Karpas-422 (cell line): ENCODE measurements around the gene DNAJB7. TPM values are rescaled to one million over a fixed set of nuclear protein-coding genes. Genes with fewer than 3 reads are reported as not detected.
A peak's percentile ranks its signal among the peaks of the same experiment; 100 is the strongest.
"Not testable (repeated sequence)": the region's sequence is repeated elsewhere in the genome, so short reads cannot be mapped to it uniquely, and the experiment has no call there.

ENCODE experiments used
- DNase-seq: peaks from one replicate; pipeline ENCODE4 v3.0.0-alpha.2; 2015
- H2AFZ ChIP-seq: fragments of 200-600 bp; sonication (generic); 2 replicates; pipeline ENCODE4 v1.6.1; 2014; ENCODE audit warnings: antibody characterized with exemption, low read length, mixed read lengths
- H3K27ac ChIP-seq: fragments of 200-600 bp; sonication (generic); 2 replicates; pipeline ENCODE4 v1.5.1; 2014; ENCODE audit warnings: mild to moderate bottlenecking, low read length, moderate library complexity
- H3K27me3 ChIP-seq: fragments of 200-600 bp; sonication (generic); 2 replicates; pipeline ENCODE4 v1.6.1; 2014; ENCODE audit warnings: low read length, mixed read lengths
- H3K36me3 ChIP-seq: fragments of 200-600 bp; sonication (generic); 2 replicates; pipeline ENCODE4 v1.6.1; 2014; ENCODE audit warnings: low read length, mixed read lengths; ENCODE audit not compliant: insufficient read depth
- H3K4me1 ChIP-seq: fragments of 200-600 bp; sonication (generic); 2 replicates; pipeline ENCODE4 v1.6.1; 2014; ENCODE audit warnings: mild to moderate bottlenecking, low read length, mixed read lengths
- H3K4me2 ChIP-seq: fragments of 200-600 bp; sonication (generic); 2 replicates; pipeline ENCODE4 v1.6.1; 2014; ENCODE audit warnings: low read length, low read depth, mild to moderate bottlenecking; ENCODE audit not compliant: poor library complexity, severe bottlenecking
- H3K4me3 ChIP-seq: fragments of 200-600 bp; sonication (generic); 2 replicates; pipeline ENCODE4 v1.5.1; 2014; ENCODE audit warnings: mild to moderate bottlenecking, antibody characterized with exemption, low read length, mixed read lengths
- H3K79me2 ChIP-seq: fragments of 200-600 bp; sonication (generic); 2 replicates; pipeline ENCODE4 v1.6.1; 2014; ENCODE audit warnings: mild to moderate bottlenecking, low read length, mixed read lengths
- H3K9ac ChIP-seq: fragments of 200-600 bp; sonication (generic); 2 replicates; pipeline ENCODE4 v1.6.0; 2014; ENCODE audit warnings: low read length
- H3K9me2 ChIP-seq: fragments of 200-600 bp; sonication (generic), shearing (Covaris generic); replicated peaks from 2 replicates; pipeline ENCODE4 v1.6.0; 2014; ENCODE audit warnings: mild to moderate bottlenecking, low read length, moderate library complexity; ENCODE audit not compliant: insufficient read depth
- H3K9me3 ChIP-seq: fragments of 300-700, 200-600 bp; sonication (generic); 2 replicates; pipeline ENCODE4 v1.6.1; 2014; ENCODE audit warnings: low read length, mixed read lengths
- H4K20me1 ChIP-seq: fragments of 200-600 bp; sonication (generic); 2 replicates; pipeline ENCODE4 v1.6.1; 2014; ENCODE audit warnings: mild to moderate bottlenecking, antibody characterized with exemption, low read length, low read depth; ENCODE audit not compliant: insufficient read depth
- total RNA-seq: library from RNA; depleted of rRNA; stranded (reverse); fragments of >200 nt; shearing (Covaris generic); gene quantifications from 2 replicates; pipeline ENCODE4 v1.2.3, GENCODE V29; 2014; ENCODE audit warnings: low replicate concordance

The DNAJB7 gene
- total RNA-seq, 1 experiment from 2014 or later: not detected

DNA sequence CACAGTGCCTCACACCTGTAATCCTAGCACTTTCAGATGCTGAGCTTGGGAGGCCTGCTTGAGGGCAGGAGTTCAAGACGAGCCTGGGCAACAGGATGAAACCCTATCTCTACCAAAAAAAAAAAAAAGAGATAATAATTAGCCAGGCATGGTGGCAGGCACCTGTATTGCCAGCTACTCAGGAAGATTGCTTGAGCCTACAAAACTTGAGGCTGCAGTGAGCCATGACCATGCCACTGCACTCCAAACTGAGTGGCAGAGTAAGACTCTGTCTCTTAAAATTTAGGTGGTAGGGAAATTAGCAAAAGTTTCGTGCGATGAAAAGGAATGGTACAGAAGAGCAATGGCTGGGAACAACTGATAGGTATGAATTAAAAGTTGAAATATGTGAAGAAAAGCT, 23.4 kb downstream of the DNAJB7 start:
- Histone ChIP-seq H3K4me1 (peaks cover 7% of the 10 kb centered on the region; the same call in 1 of the 2 replicates), H2AFZ (no peak overlapping the region), H3K27ac (no peak overlapping the region), H3K79me2 (peaks cover 85% of the 10 kb centered on the region), H3K9me2 (no peaks in the 10 kb centered on the region), H3K9ac (no peak overlapping the region), H3K9me3 (no peaks in the 10 kb centered on the region), H3K27me3 (no peaks in the 10 kb centered on the region), H3K4me2 (no peak overlapping the region), H3K36me3 (peaks cover 70% of the 10 kb centered on the region; the same call in 1 of the 2 replicates), H4K20me1 (0 out of 2 replicates have a peak, but pooled peaks cover 2% of the 10 kb centered on the region), H3K4me3 (no peak overlapping the region)
- DNase-seq: no peak

DNA sequence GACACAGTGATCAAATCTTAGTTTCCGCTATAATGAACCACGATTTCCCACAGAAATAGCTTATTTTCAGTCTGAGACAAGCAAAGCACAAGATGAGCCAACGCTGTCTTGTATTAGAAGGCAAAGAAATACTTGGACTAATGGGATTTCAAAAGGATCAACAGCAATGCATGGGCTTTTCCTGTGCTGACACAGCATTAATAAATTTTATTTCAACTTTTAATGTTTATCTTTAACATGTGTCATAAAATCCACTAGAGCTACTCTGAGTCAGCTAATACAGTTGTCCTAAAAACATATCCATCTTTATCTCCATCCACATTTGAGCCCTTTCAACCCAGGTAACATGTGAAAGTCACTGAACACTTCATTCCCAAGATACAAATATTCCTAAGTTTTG, 27.3 kb downstream of the DNAJB7 start:
- peaks cover 60% of the 10 kb centered on the region for H3K79me2 ChIP-seq
- no peak overlapping the region for H3K4me2 ChIP-seq
- peaks cover 59% of the 10 kb centered on the region; the same call in 1 of the 2 replicates for H3K36me3 ChIP-seq
- H3K27ac ChIP-seq: no peak overlapping the region
- H3K9ac ChIP-seq: no peak overlapping the region
- no peak for DNase-seq
- no peak overlapping the region for H3K4me3 ChIP-seq
- peaks cover 7% of the 10 kb centered on the region; the same call in 1 of the 2 replicates for H3K4me1 ChIP-seq
- H2AFZ ChIP-seq: no peak overlapping the region
- 0 out of 2 replicates have a peak, but pooled peaks cover 2% of the 10 kb centered on the region for H4K20me1 ChIP-seq
- no peaks in the 10 kb centered on the region for H3K9me2 ChIP-seq
- H3K9me3 ChIP-seq: no peaks in the 10 kb centered on the region
- H3K27me3 ChIP-seq: no peaks in the 10 kb centered on the region

DNA sequence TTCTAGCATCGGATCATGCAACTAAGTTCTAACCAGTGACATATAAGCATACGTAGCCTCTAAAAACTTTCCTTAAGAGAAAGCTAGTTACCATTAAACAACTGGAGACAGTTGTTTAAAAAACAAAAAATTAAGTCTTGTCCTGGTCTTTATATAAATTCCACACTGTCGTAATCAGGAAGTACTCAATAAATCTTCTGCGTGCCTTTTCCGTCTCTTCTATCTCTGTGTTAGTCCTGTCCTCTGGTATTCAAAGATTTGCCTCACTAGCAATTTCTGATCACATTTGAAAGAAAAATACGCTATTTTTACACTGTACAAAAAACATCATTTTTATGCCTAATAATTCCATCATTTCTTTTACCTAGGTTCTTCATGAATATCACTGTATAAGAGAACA, 32.8 kb downstream of the DNAJB7 start:
- no peak overlapping the region for H3K4me2 ChIP-seq
- no peaks in the 10 kb centered on the region for H4K20me1 ChIP-seq
- H3K27ac ChIP-seq: no peak overlapping the region
- no peak overlapping the region for H3K4me3 ChIP-seq
- no peaks in the 10 kb centered on the region for H3K9me3 ChIP-seq
- H3K9ac ChIP-seq: no peak overlapping the region
- DNase-seq: no peak
- H3K79me2 ChIP-seq: peaks cover 19% of the 10 kb centered on the region
- no peak overlapping the region for H2AFZ ChIP-seq
- no peaks in the 10 kb centered on the region for H3K27me3 ChIP-seq
- no peaks in the 10 kb centered on the region for H3K9me2 ChIP-seq
- H3K4me1 ChIP-seq: no peaks in the 10 kb centered on the region
- peaks cover 45% of the 10 kb centered on the region; the same call in 1 of the 2 replicates for H3K36me3 ChIP-seq

DNA sequence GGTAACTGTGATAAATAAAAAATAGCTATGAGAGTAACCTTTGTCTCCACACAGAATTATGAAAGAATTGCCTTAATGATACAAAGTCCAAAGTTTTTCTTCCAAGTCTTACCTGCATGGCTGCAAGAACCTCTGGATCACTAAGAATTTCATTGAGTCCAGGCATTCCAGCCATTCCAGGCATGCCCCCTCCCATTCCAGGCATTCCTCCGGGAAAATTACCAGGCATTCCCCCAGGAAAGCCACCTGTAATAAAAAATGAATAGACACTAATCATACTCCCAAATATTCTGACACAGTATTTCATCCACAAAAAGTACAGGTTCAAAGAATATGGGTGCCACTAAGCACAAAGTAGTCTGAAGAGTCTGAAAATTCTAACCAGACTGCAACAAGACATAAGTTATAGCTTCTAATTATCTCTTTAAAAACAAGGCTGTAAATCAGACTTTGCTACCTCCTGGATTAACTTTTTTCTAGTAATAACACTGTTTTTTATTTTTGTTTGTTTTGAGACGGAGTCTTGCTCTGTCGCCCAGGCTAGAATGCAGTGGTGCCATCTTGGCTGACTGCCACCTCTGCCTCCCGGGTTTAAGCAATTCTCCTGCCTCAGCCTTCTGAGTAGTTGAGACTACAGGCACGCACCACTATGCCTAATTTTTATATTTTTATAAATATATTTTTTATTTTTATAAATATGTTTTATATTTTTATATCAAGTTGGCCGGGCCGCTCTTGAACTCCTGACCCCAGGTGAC, 34.8 kb downstream of the DNAJB7 start:
- Histone ChIP-seq H3K4me3 (no peak overlapping the region), H3K4me2 (no peak overlapping the region), H3K4me1 (peaks cover 4% of the 10 kb centered on the region; the same call in 1 of the 2 replicates), H3K27ac (no peak overlapping the region), H4K20me1 (no peaks in the 10 kb centered on the region), H3K79me2 (peaks cover 9% of the 10 kb centered on the region; the same call in 1 of the 2 replicates), H3K36me3 (peaks cover 33% of the 10 kb centered on the region; the same call in 1 of the 2 replicates), H3K27me3 (no peaks in the 10 kb centered on the region), H3K9me3 (no peaks in the 10 kb centered on the region), H2AFZ (no peak overlapping the region), H3K9me2 (no peaks in the 10 kb centered on the region), H3K9ac (no peak overlapping the region)
- DNase-seq: no peak

DNA sequence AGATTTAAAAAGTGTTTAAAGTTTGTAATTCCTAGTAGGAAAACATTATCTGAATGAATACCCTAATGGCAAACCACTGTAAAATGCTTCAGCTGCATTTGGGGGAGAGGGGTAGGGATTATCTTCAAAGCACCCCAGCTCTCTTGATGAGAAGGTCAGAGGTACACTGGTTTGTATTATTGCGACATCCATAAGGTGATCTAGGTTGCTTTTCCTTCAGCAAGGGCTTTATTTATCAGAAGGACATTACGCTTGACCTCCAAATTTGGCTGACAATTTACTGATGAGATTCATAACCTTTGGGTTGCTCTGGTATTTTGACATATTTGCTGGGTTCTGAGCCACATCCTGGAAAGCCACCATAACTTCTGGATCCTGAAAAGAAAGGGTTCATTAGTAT, 35.6 kb downstream of the DNAJB7 start:
- DNase-seq: not testable (repeated sequence)

DNA sequence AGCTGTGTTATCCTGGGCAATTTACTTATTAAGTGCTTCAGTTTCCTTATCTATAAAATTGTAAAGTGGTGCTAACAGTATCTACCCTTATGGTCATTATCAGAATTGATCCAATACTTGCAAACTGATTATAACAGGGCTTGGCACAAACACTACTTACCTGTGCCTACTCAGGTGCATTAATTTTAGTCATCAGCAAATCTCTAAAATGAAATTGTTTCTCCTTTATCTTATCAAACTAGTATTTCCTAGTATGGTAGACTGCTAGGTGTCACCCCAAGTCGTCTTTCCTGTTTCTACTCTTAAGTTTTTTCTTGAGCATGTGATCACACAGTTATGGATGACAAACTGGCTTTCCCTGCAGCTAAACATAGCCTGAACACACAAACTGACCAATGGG, 38.5 kb downstream of the DNAJB7 start:
- Histone ChIP-seq H3K36me3 (peaks cover 14% of the 10 kb centered on the region; the same call in 1 of the 2 replicates), H3K9me3 (no peaks in the 10 kb centered on the region), H3K9ac (no peak overlapping the region), H4K20me1 (no peaks in the 10 kb centered on the region), H3K27ac (no peak overlapping the region), H3K9me2 (no peaks in the 10 kb centered on the region), H3K4me3 (no peak overlapping the region), H3K79me2 (peaks cover 7% of the 10 kb centered on the region), H3K4me2 (no peak overlapping the region), H2AFZ (no peak overlapping the region), H3K27me3 (no peaks in the 10 kb centered on the region), H3K4me1 (peaks cover 19% of the 10 kb centered on the region)
- no peak for DNase-seq

More for the DNA sequence above, 35.6 kb downstream of the DNAJB7 start:
- H3K4me1 ChIP-seq, H3K9me3 ChIP-seq, H2AFZ ChIP-seq, H3K9ac ChIP-seq, H3K27me3 ChIP-seq, H3K9me2 ChIP-seq, H3K4me2 ChIP-seq, H3K79me2 ChIP-seq, H3K27ac ChIP-seq, H4K20me1 ChIP-seq, H3K4me3 ChIP-seq: not testable (repeated sequence)
- peaks cover 31% of the 10 kb centered on the region; the same call in 1 of the 2 replicates for H3K36me3 ChIP-seq

DNA sequence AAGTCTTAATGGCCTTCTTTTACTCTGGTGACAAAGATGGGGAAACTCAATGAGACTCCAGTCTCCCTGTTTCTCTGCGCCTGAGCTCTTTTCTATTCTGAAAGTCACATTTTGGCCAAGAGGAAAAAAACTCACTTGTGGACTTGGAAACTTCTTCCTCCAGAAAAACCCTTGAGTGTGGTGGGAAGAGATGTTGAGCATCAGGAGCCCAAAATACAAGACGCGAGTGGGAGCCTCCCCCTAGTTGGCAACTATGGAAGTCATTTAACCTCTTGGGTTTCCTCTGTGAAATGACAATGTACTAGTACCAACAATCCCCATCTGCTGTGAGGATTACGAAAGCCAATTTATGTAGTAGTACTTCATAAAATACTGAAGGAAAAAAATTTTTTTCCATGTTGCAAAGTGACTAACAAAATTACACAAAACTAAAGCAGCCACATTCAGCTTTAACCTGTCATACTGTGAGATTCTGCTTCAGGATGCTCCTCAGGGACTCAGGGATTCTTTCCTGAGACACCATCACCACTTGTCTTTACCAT, 42.2 kb downstream of the DNAJB7 start:
- peaks cover 14% of the 10 kb centered on the region for H3K36me3 ChIP-seq
- H3K9me3 ChIP-seq: no peaks in the 10 kb centered on the region
- peak overlapping the region; percentile 95 for H2AFZ ChIP-seq
- H3K27me3 ChIP-seq: no peaks in the 10 kb centered on the region
- H3K4me2 ChIP-seq: peak overlapping the region; percentile 100
- peaks cover 42% of the 10 kb centered on the region for H3K79me2 ChIP-seq
- H3K4me3 ChIP-seq: peak overlapping the region; percentile 99
- peak overlapping the region; percentile 59 for H3K27ac ChIP-seq
- peak overlapping the region; percentile 99 for H3K9ac ChIP-seq
- no peaks in the 10 kb centered on the region for H4K20me1 ChIP-seq
- no peaks in the 10 kb centered on the region for H3K9me2 ChIP-seq
- DNase-seq: peak; percentile 59
- peaks cover 36% of the 10 kb centered on the region for H3K4me1 ChIP-seq

DNA sequence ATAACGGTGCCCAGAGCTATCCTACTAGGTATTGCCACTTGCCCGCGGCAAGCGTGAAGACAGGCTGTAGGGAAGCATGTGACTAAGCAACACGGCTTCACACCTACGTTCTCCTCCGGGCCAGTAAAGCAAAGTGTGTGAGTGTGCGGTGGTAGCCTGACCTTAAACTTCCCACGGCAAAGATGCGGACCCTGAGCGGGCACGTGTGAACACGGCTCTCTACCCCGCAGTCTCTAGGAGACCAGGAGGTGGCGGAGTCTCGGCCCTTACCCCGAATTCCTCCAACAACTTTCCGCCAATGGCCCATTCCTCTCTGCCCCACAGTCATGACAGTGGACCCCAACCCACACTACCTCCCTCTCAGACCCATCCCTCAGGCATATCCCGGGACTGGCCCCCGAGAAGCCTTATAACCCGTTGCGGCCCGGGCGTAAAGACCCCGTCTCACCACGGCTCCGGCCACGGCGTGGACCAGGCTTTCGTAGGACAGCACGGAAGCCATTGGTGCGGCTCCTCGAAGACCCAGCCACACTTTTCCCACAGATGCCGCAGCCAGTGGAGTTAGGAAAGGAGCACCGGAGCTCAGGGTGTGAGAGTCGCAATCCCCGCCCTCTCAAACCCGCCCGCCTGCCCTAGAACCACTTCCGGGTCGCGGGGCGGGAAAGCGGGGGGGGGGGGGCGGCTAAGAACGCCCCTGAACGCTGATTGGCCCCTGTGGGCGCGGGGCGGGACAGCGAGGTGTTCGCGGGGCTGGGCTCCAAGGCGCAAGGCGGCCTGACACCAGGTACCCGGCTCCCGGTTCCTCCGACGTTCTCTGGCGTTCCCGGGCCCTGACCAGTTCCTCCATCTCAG, 42.9 kb downstream of the DNAJB7 start, which contains the start of gene SLC25A17:
Gene SLC25A17, minus strand, starts transcription at position 600 of the 852 bp plus-strand sequence. Its CDS starts 98 bp downstream, at position 502.
- Histone ChIP-seq H3K9ac (peak within 1 kb of the TSS; percentile 99), H3K9me3 (no peaks in the 10 kb centered on the region), H3K4me2 (peak within 1 kb of the TSS; percentile 100), H3K27ac (peak within 1 kb of the TSS; percentile 59), H3K79me2 (peaks cover 48% of the 10 kb centered on the region), H2AFZ (peak within 1 kb of the TSS; percentile 95), H3K36me3 (peaks cover 13% of the 10 kb centered on the region), H4K20me1 (no peaks in the 10 kb centered on the region), H3K4me1 (peaks cover 36% of the 10 kb centered on the region), H3K9me2 (no peaks in the 10 kb centered on the region), H3K4me3 (peak within 1 kb of the TSS; percentile 99), H3K27me3 (no peaks in the 10 kb centered on the region)
- peak; percentile 96 for DNase-seq
